Activated CD4-positive, CD25-positive, alpha-beta regulatory T cell treated with anti-CD3 and anti-CD28 coated beads, Interleukin-2, amount 50 U/mL, for 72 hours (primary cell): ENCODE measurements around the gene GLT1D1.

Experiments
- DNase-seq: peaks from one replicate; pipeline ENCODE4 v3.0.0; 2021

GLT1D1 gene

GRCh38 chr12:128856035-128856790, 2.9 kb downstream of the GLT1D1 start:
- DNase-seq: no peak

GRCh38 chr12:128856791-128857078, 3.5 kb downstream of the GLT1D1 start:
- DNase-seq: no peak

- DNase-seq: no peak
Measured at GRCh38 chr12:128857133-128857763, 4.0 kb downstream of the GLT1D1 start.

- no peak for DNase-seq
Measured at GRCh38 chr12:128859311-128859710, 6.0 kb downstream of the GLT1D1 start.

- no peak for DNase-seq
Measured at GRCh38 chr12:128861226-128862016, 8.1 kb downstream of the GLT1D1 start.

GRCh38 chr12:128863957-128864356, 10.7 kb downstream of the GLT1D1 start:
- no peak for DNase-seq

- DNase-seq: no peak
Measured at GRCh38 chr12:128864516-128865186, 11.4 kb downstream of the GLT1D1 start.

- no peak for DNase-seq
Measured at GRCh38 chr12:128867466-128867865, 14.2 kb downstream of the GLT1D1 start.

GRCh38 chr12:128871516-128871892, 18.2 kb downstream of the GLT1D1 start:
- DNase-seq: no peak

- DNase-seq: no peak
Measured at GRCh38 chr12:128872303-128872702, 19.0 kb downstream of the GLT1D1 start.

- DNase-seq: no peak
Measured at GRCh38 chr12:128876559-128876958, 23.3 kb downstream of the GLT1D1 start.

- no peak for DNase-seq
Measured at GRCh38 chr12:128879898-128880764, 26.9 kb downstream of the GLT1D1 start.

GRCh38 chr12:128891856-128892255, 38.6 kb downstream of the GLT1D1 start:
- no peak for DNase-seq

GRCh38 chr12:128903236-128903635, 50.0 kb downstream of the GLT1D1 start:
- no peak for DNase-seq

- DNase-seq: no peak
Measured at GRCh38 chr12:128905003-128905544, 51.8 kb downstream of the GLT1D1 start.

- DNase-seq: no peak
Measured at GRCh38 chr12:128906485-128907137, 53.3 kb downstream of the GLT1D1 start.

GRCh38 chr12:128908254-128908653, 55.0 kb downstream of the GLT1D1 start:
- DNase-seq: no peak

- no peak for DNase-seq
Measured at GRCh38 chr12:128909653-128910052, 56.4 kb downstream of the GLT1D1 start.

- no peak for DNase-seq
Measured at GRCh38 chr12:128910629-128911028, 57.4 kb downstream of the GLT1D1 start.

GRCh38 chr12:128911861-128912260, 58.6 kb downstream of the GLT1D1 start:
- DNase-seq: no peak

GRCh38 chr12:128914908-128915563, 61.8 kb downstream of the GLT1D1 start:
- no peak for DNase-seq
